ENCODE measurements around the gene CCR9.

CCR9 gene

DNA sequence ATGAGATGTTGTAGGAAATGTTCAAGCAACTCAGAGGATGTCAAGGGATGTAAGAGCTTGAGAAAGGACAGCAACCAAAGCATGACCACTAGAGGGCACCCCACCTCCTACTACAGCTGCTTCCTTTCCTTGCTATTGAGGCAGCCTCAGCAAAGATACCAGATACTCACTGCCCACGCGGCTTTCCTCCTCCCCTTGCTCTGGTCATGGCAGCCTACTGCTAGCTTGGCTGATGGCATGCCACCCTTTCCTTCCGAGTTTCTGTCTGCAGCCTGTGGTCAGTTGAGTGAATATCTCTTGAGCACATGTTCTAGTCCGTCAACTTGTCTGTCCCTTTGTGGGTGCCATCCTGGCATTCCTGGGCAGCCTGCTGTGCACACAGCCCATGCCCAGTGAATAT lies 52.5 kb downstream of the CCR9 start:
- DNase-seq, result peak; percentile 55

DNA sequence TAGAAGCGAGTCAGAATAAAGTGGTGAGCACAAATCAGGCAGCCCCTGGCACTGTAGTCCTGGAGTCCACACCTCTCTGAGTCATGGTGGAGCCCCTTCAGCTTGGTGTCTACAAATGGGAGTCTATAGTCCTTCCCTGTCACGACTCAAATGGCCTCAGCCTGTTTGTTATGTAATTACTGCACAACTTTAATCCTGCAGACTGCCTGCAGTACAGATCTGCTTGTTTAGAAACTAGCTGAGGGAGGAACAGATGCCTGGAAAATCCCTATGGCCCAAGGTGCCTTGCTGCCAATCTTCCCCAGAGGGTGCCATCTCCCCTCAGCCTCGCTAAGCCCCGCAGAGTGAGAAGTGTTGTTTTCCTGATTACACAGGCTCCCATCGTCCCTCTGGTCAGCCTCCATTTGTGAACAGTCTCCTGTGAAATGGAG lies 53.0 kb downstream of the CCR9 start:
- no peak for DNase-seq

DNA sequence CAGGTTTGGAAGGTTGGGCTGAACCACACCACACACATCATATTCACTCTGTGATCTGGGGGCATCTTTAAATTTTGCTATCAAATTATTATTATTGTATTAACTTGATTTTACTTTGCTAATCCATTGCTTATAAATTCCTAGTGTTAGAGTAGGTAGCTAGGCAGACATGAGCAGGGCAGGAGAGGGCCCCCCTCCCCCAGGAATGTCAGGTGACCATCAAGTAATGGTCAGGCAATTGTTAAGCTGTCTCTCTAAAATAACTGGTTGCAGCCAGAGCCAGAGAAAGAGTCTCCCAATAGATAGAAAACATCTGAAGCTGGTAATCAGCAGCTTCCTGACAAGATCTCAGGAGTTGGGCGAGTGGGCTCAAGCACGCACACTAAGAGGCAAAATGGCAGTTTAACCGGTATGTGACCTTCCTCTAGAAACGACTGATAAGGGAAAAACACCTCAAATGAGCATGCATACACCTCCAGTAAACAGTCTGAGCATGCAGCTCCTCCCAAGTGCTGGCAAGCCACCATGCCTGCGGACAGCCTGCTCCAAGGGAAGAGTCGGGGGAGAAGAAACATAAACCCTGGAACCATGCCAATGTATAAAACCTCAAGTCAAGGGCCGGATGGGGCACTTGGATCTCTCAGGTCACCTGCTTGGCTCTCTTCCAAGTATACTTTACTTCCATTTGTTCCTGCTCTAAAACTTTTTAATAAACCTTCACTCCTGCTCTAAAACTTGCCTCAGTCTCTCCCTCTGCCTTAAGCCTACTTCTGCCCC lies 53.8 kb downstream of the CCR9 start:
- no peak for DNase-seq

DNA sequence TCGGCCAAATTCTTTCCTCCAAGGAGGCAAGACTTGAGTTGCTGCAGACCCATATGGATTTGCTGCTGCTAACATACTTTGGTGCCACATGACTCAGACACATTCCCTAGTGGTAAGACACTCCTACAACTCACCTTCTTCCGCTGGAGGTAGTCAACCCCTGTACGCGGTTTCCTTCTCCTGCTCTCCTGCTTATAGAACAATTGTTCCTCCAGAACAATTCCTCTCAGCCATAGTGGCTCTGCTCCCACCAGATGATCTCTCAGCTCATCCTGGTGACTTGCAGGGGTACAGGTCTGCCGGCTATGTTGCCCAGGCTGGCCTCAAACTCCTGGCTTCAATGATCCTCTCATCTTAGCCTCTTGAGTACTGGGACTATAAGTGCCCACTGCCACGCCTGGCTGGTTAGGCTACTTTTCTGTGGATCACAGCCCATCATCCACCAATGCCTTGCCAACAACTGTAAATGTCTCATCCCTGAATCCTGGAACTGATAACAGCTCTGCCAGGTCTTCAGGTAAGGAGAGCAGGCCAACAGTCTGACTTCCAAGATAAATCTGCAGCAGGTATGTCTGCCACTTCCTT lies 54.5 kb downstream of the CCR9 start:
- DNase-seq, result no peak

DNA sequence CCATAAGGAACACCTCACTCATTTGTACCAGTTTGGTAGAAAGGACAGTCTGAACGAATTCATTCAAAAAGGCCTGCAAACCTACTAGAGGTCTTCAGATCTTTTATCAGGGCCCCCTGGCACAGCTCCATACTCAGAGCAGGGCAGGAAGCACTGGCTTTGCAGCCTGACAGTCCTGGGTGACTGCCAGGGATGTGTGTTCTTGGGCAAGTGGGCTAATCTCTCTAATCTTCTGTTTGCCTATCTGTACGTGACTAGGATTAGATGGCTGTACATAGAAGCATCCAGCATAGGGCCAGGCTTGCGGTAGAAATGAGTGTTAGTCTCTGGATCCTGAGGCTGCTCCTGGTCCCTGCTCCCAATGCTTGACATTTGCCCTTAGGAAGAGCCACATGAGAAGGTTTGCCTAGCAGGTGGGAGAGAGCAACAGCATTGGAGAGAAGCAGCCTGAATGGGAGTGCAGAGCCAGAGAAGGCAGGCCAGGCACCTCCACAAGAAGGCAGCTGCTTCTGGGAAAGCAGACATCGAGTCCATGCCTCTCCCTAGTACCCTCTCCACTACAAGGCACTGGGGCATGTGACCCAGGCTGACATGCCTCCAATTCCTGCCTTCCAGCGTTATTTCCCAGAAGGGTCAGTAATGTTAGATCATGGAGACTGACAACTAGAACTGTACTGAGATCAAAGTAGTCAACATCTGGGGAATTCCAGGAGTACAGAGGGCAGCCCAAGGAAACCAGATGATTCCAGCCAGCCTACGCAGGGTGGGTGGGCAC lies 55.9 kb downstream of the CCR9 start:
- DNase-seq, result no peak

DNA sequence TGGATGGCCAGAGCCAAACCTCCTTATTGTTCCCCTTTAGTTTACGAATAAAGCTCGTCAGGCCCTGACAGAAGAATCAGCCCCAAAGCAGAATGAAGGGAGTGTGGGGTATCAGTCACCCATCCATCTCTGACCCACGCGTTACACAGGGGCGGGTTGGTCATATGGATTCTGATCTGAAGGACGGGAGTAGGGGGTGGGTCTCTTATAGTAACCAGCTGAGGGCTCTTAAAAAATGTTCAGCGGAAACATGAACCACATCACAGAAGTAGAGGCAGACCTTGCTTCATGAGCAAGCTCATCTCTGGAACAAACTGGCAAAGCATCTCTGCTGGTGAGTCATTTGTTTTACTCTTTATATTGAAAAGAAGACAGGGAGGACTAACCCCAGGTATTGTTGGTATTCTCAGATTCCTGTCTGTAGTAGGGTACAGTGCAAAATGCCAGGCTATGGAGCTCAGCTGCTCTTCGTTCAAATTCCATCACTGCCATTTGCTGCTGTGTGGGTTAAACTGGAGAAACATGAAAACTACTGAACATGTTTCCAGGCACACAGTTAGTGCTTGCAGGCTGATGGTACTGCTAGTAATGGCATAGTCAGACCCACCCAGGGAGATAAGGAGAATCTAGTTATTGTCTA lies 57.0 kb downstream of the CCR9 start, which contains the start of gene CXCR6:
Gene CXCR6 (plus strand): TSS at position 258 of the 640 bp plus-strand sequence. CDS start 3,018 bp downstream, outside the sequence.
- DNase-seq, result no peak

DNA sequence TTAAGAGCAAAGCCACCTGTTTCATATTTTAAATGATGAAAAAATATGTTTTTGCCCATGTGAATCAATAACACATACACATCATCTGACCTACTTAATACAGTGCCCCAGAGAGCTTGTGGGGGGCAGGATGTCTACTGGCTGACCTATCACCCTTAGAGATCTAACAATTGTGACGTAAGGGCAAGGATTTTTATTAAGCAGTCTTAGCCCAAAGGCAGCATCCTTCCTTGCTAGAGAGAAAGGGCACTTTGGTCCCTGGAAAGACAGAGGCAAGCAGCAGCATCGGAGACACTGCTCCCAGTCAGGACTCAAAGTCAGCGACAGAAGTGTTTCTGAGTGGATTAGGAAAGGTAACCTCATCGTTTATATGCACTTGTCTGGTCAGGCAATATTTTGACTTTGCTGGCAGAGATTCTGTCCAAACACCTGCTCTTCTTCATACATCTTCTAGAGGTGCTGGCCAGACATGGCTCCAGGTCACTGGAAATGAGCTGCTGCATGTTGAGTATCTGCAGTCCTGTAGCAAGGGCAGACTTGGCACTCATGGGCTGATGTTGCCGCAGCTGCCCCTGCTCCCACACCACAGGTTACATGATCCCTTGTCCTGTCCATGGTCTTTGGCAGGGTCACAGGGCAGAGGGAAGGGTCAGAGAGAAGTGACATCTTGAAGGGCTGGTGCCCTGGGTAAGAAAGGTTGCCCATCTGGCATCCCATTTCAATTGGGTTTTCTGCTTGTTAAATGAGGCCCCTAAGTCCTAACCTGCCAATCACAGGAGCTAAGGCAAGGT lies 58.7 kb downstream of the CCR9 start:
- DNase-seq, result no peak

DNA sequence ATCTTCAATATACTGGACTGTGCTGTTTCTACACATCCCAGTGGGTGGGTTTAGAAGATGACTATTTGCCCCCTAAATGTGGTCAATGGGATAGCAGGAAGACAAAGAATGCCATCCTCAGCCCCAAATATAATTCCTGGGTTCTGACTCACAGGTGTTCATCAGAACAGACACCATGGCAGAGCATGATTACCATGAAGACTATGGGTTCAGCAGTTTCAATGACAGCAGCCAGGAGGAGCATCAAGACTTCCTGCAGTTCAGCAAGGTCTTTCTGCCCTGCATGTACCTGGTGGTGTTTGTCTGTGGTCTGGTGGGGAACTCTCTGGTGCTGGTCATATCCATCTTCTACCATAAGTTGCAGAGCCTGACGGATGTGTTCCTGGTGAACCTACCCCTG lies 60.0 kb downstream of the CCR9 start:
- DNase-seq, result no peak

DNA sequence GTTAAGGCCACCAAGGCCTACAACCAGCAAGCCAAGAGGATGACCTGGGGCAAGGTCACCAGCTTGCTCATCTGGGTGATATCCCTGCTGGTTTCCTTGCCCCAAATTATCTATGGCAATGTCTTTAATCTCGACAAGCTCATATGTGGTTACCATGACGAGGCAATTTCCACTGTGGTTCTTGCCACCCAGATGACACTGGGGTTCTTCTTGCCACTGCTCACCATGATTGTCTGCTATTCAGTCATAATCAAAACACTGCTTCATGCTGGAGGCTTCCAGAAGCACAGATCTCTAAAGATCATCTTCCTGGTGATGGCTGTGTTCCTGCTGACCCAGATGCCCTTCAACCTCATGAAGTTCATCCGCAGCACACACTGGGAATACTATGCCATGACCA lies 60.5 kb downstream of the CCR9 start:
- DNase-seq, result no peak

DNA sequence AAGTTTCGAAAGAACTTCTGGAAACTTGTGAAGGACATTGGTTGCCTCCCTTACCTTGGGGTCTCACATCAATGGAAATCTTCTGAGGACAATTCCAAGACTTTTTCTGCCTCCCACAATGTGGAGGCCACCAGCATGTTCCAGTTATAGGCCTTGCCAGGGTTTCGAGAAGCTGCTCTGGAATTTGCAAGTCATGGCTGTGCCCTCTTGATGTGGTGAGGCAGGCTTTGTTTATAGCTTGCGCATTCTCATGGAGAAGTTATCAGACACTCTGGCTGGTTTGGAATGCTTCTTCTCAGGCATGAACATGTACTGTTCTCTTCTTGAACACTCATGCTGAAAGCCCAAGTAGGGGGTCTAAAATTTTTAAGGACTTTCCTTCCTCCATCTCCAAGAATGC lies 61.0 kb downstream of the CCR9 start:
- no peak for DNase-seq

DNA sequence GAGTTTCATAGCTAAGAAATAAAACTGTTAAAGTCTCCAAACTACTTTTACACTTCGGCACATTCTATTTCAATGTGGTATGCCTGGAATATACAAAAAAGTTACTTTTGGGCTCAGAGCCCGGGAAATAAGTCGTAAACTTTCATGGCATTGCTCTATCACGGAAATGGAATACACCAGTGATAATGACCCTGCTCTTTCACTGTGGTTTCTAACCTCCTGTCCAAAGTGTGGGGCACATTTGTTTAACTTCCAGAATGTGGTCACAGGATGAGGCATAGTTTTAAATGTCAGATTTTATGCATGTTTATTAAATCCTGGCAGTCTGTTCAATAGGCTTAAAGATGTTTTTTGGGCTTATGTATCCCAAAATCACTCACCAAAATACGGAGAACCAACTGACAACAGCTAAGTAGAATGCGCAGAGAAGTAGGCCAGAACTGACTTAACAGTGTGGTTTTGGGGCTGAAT lies 62.0 kb downstream of the CCR9 start:
- DNase-seq, result no peak

DNA sequence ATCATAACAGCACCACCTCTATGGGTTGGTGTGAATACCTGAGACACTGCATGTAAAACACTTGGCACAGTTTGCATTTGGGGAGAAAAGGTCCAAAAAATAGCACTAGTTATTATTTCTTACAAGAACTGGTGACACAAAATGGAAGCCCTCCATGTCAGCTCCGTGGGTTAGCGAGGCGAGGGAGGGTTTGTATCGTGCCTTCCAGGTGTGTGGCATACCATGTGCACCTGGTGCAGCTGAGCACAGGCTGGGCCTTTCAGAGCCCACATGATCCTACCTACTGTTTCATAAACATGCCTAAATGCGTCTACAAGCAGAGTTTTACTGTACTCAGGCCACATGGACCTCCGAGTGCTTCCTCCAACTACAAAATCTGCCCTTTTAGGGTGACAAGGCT lies 62.5 kb downstream of the CCR9 start:
- DNase-seq, result no peak

DNA sequence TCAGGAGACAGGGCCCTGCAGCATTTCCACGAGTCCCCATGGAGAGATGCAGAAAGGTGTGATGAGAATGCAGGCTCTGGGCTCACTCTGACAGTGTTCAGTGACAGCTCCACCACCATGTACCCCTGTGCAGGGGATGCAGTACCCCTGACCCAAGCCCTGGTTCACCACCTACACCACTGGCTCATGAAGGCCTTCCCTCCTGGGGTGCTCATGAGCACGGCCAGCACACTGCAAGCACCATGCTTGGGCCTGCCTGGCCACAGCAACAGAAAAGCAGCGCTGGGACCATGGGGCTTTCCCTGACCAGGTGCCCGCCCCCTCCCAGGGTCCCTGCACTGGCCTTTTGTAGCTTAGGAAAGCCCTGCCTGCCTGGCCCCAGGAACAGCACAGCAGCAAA lies 63.1 kb downstream of the CCR9 start:
- DNase-seq, result no peak

DNA sequence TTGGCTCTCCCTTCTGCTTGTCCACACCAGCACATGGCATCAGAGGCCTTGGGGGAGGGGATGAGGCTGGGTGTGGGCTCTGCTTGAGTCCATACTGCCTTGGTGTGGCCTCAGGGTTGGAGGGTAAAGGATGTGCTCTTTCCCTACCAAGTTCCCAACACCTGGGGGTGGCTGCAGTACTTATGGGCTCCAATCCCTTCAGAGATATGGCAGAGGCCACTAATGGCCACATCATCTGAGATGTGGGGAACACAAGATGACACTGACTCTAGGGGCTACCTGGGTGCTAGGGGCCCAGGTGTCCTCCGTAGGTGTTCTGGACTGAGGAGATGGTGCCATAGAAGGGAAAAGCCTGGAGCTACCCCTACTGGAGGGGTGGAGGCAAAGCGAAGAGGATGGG lies 63.8 kb downstream of the CCR9 start:
- no peak for DNase-seq

DNA sequence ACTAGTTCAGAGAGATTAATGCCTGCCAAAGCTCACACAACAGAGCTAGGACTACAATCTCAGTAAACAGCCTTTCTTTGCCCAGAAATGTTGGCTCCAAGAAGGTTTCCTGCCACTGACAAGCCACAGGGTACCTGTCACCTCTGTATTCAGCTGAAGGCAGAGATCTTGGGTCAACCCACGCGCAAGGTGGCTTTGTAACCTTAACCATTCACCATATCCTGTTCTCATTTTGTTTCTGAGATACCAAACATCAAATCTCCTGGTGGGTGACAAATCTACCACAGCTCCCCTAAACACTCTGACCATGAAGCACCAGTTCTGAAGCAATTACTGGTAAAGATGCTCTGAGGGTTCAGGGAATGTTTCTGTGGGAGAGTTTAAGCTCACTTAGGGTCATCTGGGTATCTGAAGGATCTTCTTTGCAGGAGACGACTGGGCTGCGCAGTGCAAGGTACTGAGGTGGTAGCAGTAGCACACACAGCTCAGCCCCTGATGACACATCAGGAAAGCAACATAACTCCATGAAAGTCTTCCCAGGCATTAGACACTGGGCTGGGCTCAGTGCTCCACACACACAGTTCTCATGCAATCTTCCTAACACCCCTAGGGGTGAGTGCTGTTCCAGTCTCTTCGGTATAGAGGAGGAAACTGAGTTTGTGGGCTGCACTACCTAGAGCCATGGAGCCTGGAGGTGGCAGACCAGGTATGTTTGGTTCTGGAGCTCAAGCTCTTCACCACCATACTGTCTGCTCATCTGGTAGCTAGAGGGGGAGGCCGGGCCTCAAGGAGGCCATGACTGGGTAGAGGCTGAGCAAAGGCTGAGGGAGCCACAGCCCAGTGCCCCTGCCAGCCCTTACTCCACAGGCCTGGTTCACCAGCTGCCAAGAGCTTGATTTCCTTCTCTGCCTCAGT lies 64.6 kb downstream of the CCR9 start:
- DNase-seq, result no peak

DNA sequence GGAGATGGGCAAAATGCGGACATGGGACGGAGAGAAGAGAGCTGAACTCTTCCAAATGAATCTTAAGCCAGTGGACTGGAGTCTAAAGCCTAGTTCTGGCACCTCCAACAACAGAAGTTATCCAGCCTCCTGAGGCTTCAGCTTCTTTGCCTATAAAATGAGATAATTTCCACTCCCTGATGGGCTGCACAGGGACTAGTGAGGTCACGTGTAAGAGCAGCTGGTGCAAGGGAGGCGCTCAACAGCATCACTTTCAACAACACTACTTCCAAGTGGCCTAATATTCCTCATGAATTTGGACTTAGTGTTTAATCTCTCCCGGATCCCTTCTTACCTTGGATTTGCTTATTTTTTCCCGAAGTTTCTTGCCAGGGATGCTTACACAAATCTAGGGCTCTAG lies 65.6 kb downstream of the CCR9 start:
- no peak for DNase-seq

DNA sequence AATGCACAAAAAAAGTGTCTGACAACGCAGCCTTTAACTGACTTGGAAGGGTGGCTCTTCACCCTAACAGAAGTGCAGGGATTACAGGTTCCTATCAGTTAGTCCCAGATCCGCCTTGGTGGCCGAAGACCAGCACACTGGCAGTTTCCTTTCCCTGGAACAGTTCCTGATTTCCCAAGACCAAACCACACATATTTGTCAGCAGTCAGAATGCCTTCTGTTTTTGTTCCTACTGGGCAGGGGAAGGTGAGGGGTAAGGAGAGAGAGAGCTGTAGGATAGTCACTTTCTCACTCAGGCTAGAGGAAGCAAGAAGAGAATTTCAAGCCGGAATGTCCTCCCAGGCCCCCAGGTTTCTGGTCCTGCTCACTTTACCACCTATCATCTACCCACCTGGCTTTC lies 66.1 kb downstream of the CCR9 start:
- no peak for DNase-seq

Measured in NCI-H146 (cell line).